COLO668 (cell line): Measurements from ENCODE around the gene ARIH1.

Source experiments
- DNase-seq: peaks from one replicate; lab custom pipeline; 2025; ENCODE audit not compliant: unreplicated experiment; lab: John Stamatoyannopoulos, UW

Gene ARIH1

DNA sequence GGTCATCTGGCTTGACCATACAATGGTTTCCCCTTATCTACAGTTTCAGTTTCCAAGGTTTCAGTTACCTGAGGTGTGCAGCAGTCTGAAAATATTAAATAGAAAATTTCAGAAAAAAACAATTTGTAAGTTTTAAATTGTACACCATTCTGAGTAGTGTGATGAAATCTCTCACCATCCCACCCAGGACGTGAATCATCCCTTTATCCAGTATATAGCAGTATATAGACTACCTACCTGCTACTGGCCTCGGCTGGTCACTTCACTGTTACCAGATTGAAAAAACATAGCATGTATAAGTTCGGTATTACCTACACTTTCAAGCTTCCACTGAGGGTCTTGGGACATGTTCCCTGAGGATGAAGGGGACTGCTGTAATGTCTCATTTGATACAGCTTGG is 12.0 kb downstream of the ARIH1 start:
- no peak for DNase-seq

DNA sequence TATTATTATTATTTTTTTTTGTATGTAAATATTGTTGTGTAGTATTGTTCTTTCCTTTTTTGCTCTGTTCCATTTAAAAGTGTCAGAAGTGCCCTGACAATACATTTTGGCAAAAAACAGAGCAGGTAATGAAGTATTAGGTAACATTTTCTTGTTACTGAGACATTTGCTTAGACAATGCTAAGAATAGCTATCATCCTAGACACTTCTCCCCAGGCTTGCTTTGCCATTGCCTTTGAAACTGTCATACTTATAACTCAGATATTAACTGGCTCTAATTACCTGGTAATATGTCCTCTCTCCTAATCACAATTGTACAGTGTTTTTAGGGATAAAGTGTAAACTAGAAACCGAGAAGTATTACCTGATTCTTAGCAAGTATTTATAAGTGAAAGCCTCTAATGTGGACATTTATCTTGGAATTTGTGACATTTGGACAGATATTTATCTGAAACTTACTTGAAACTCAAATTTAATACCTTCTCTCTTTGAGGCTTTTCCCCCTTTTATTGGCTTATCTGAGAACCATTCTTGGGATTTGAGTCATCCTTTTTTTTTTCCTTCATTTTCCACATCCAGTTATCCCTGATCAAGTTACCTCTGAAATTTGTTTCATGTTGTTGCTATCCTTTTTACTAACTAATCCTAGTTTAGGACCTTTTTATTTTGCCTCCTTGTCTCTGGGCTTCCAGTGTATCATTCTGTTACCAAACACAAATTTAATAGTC is 13.1 kb downstream of the ARIH1 start:
- no peak for DNase-seq

GRCh38 chr15:72488558-72488957 is 14.4 kb downstream of the ARIH1 start:
- no peak for DNase-seq

- no peak for DNase-seq
Measured at GRCh38 chr15:72489943-72490554, 15.9 kb downstream of the ARIH1 start.

- DNase-seq: no peak
Measured at GRCh38 chr15:72491768-72492167, 17.6 kb downstream of the ARIH1 start.

- DNase-seq: no peak
Measured at GRCh38 chr15:72492733-72493132, 18.6 kb downstream of the ARIH1 start.

- no peak for DNase-seq
Measured at GRCh38 chr15:72493220-72493619, 19.1 kb downstream of the ARIH1 start.

DNA sequence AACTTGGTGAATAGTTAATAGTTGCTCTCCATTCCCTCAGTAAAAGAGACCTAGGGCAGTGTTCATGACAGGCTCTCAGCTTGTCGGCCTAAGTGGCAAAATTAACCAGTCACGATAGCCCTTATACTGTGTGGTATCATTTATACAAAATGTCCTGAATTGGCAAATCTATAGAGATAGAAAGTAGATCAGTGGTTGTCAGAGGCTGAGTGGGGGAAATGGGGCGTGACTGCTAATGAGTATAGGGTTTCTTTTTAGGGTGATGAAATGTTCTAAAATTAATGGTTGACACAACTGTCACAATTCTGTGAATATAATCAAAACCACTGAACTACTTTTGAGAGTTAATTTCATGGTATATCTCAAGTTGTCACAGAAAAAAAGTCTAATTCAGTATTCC is 20.9 kb downstream of the ARIH1 start:
- no peak for DNase-seq

DNA sequence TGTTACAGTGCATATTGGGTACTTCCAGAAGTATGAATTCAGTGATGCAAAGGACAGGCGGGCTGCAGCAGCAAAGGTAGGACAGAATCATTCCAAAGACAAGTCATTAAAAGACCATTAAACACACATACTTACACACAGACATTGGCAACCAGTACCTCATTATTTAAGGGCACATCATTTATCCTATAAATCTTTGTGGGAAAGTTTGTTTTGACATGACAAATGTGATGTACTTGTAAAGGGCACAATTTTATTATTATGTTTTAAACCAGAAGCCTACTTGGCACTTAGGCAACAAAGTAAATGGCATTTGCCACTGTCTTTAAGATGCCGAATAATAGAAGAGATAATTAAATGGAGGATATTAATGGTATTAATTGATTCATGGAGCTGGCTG is 22.7 kb downstream of the ARIH1 start:
- DNase-seq: no peak

GRCh38 chr15:72497402-72497801 is 23.3 kb downstream of the ARIH1 start:
- DNase-seq: no peak

DNA sequence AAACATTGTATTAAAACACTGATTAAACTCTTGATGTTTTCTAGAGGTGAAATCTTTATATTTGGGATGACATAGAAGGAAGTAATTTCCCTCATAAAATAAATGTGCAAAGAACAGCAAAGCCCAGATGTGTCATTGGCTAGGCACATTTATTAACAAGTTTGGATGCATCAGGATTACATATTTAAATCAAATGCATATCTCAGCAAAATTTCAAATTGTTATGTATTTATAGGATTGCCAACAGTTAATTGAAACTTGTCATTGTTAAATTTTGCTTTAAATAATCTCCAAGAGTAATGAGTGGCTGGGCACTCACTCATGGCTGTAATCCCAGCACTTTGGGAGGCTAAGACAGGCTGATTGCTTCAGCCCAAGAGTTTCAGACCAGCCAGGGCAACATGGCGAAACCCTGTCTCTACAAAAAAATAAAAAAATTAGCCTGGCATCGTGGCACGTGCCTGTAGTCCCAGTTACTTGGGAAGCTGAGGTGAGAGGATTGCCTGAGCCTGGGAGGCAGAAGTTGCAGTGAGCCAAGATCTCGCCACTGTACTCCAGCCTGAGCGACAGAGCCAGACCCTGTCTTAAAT is 28.2 kb downstream of the ARIH1 start:
- DNase-seq: no peak

GRCh38 chr15:72503147-72503546 is 29.0 kb downstream of the ARIH1 start:
- DNase-seq: no peak

DNA sequence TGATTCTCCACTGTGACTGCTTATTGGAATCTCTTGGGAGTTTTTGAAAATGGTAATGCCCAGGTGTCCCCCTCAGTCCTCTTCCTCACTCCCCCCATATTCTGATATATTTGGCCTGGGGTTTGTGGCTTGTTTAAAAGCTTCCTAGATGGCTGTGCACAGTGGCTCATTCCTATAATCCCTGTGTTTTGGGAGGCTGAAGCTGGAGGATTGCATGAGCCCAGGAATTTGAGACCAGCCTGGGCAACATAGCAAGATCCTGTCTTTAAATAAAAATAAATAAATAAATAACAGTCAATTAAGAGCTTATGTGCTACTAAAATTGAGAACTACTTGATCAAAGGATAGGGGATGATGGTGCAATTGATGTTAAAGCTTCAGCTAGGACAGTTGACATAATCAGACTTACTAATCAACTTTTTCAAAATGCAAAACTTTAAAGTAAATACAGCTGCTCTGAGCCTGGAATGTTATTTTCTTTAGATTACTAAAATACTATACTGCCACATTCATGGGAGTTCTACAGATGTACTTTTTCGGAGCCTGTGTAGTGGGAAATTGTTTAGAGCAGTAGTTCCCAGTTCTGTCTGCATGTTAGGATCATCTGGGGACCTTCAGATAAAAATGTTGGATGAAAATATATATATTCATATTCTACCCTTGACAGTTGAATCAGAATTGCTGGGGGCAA is 33.4 kb downstream of the ARIH1 start:
- no peak for DNase-seq

DNA sequence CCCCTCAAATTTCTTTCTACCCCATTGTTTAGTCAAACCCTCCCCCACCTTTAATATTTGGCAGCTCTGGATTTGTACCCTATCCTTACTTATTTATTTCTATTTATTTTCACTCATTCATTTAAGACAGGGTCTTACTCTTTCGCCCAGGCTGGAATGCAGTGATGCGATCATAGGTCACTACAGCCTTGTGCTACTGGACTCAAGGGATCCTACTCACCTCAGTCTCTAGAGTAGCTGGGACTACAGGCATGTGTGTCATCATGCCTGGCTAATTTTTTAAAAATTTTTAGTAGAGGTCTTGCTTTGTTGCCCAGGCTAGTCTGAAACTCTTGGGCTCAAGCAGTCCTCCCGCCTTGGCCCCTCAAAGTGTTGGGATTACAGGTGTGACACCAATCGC is 35.4 kb downstream of the ARIH1 start:
- no peak for DNase-seq

DNA sequence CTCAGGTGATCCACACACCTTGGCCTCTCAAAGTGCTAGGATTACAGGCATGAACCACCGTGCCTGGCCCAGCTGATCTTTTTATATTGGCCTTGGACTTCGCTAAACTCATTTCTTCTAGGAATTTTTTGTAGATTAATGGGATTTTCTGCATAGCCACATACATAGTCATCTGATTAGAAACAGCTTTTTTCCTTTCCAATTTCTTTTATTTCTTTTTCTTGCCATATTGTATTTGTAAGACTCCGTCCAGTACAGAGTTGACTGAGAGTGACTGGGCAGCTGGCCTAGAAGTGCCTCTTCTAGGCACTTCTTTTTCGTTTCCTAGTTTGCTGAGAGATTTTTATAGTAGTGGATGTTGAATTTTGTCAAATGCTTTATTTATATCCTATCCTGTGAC is 37.4 kb downstream of the ARIH1 start:
- DNase-seq: no peak

DNA sequence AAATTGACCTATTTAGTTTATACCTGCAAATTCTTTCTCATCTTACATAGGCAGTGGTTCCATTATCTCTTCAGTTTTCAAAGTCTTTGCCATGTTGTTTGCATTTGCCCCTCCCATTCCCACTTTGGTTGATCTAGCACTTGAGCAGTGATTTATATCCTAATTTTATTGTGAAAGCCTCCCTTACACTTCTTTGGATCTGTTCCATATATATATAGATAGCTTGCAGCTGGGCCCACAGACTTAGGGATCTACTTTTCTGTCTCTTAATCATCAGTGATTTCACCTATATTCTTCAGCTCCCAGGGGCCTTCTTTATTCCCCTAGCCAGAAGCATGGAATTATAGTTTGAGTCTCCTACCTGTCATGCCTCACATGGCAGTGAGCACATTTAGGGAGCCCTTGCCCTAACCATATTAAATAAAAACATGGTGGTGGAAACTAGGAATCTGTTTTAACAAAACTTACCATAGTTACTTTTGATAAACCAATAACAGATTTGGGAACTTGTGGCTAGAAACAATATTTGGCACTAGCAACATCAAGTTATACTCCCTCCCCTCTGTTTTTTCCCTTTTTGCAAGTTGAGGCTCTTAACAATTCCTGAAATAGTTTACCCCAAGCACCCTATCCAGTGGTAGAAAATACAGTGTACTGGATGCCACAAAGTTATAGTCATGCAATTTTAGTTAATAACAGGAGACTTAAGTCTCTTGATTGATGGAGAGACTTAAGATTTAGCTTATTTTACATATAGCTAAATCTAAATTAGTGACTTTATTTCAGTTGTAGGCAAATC is 41.7 kb downstream of the ARIH1 start:
- DNase-seq: no peak

DNA sequence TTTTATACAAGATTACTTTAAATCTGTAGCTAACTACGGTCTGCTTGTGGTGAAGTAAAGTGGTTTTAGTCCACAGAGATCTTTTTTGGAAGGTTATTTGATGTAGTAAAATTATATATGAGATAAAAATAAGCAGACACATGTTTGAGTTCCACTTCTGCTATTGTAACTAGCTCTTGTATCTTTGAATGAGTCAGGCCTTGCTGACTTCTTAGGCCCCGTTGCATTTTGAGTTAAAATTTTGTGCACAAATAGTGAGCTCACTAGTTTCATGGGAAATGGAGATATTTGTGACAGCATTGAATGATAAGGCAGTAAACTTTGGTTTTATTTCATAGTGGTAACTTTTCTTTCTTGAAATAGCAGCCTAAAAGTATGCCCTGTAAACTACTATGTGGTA is 42.6 kb downstream of the ARIH1 start:
- DNase-seq: no peak

DNA sequence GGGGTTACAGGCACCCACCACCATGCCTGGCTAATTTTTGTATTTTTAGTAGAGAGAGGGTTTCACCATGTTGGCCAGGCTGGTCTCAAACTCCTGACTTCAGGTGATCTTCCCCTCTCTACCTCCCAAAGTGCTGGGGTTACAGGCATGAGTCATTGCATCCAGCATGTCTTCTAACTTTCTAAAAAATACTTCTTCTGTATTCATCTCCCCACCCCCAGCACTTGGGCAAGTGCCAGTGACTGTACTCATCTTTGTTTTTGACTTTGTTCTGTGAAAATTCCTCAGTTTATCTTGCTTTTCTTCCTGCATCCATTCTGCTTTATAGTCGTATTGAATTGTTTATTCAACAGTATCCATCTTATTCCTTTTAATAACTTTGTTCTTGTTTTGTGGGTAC is 47.6 kb downstream of the ARIH1 start:
- no peak for DNase-seq

GRCh38 chr15:72532991-72533601 is 59.0 kb downstream of the ARIH1 start:
- DNase-seq: no peak

GRCh38 chr15:72534523-72534922 is 60.4 kb downstream of the ARIH1 start:
- DNase-seq: no peak

DNA sequence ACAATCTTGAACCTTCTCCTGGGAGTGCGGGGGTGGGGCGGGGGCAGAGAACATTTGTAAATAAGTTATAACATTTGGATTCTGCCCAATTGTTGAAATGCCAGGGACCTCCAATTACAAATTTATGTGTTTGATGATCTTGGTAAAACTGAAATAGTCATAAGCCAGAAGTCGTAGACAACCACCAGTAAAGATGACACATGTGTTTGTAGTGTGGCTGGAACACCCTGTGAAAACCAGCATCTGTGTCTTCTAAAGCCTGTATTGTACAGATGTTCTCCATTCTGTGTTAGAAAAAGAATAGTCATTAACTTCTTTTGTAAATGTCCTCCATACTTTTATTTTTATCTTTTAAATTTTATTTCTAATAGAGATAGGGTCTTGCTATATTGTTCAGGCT is 61.8 kb downstream of the ARIH1 start:
- no peak for DNase-seq
